SH-SY5Y (cell line): ENCODE results near the gene MATN1.

Experiments used
- GATA2 ChIP-seq: IDR thresholded peaks from 2 replicates; pipeline ENCODE4 v1.6.1; 2011; ENCODE audit warnings: mild to moderate bottlenecking, low read depth, low read length
- GATA3 ChIP-seq: IDR thresholded peaks from 2 replicates; pipeline ENCODE4 v1.6.1; 2011; ENCODE audit warnings: low read depth, mild to moderate bottlenecking, low read length, moderate library complexity

- TF ChIP-seq GATA2 (no peak), GATA3 (no peak)
Measured at GRCh38 chr1:30715216-30715615, 8.2 kb downstream of the MATN1 start.
